Suprapubic skin (tissue), 4 donors: ENCODE results near the gene CDH4. TPM values are rescaled to one million over a fixed set of nuclear protein-coding genes. Genes with fewer than 3 reads are reported as not detected.

Experiments
- DNase-seq, 2 donors: peaks; one replicate each; pipeline ENCODE4 v3.0.0-alpha.2; 2019; ENCODE audit warnings: low spot score in 2 of 2
- H3K27ac ChIP-seq: fragments of 200-600 bp; sonication (generic); one replicate; pipeline ENCODE4 v1.5.1; 2019
- H3K27me3 ChIP-seq: fragments of 200-600 bp; sonication (generic); one replicate; pipeline ENCODE4 v1.5.1; 2019
- H3K36me3 ChIP-seq: fragments of 200-600 bp; sonication (generic); one replicate; pipeline ENCODE4 v1.5.1; 2019
- H3K4me1 ChIP-seq: fragments of 200-600 bp; sonication (generic); one replicate; pipeline ENCODE4 v1.5.1; 2019
- H3K4me3 ChIP-seq: fragments of 200-600 bp; sonication (generic); one replicate; pipeline ENCODE4 v1.5.1; 2019; ENCODE audit warnings: mild to moderate bottlenecking
- H3K9me3 ChIP-seq: fragments of 200-600 bp; sonication (generic); one replicate; pipeline ENCODE4 v1.5.1; 2019
- CTCF ChIP-seq, 2 donors: fragments of 200-600 bp in 1 of 2; fragments of 450-650 bp in 1 of 2; sonication (generic) in 1 of 2; IDR thresholded peaks; one replicate each; pipeline ENCODE4 v1.5.1; 2016 to 2019; ENCODE audit warnings: antibody characterized with exemption in 2 of 2, mild to moderate bottlenecking in 1 of 2, moderate library complexity in 1 of 2
- EP300 ChIP-seq: sonication (generic); formaldehyde crosslinking; IDR thresholded peaks from one replicate; pipeline ENCODE4 v1.6.1; 2017; ENCODE audit warnings: antibody characterized with exemption
- POLR2A ChIP-seq, 2 donors: fragments of 450-650 bp; IDR thresholded peaks; one replicate each; pipeline ENCODE4 v1.6.1; 2017; ENCODE audit warnings: antibody characterized with exemption in 2 of 2, mild to moderate bottlenecking in 2 of 2, moderate library complexity in 2 of 2
- POLR2AphosphoS5 ChIP-seq, 3 donors: sonication (generic); formaldehyde crosslinking; IDR thresholded peaks; one replicate each; pipeline ENCODE4 v1.6.1; 2017; ENCODE audit warnings: antibody characterized with exemption in 3 of 3
- WGBS: methylation state at CpG from one replicate; pipeline ENCODE4 v1.1.5; 2018; 5-methylcytosine and 5-hydroxymethylcytosine counted together
- total RNA-seq, 4 donors: library from RNA; depleted of rRNA; stranded (reverse); fragments of >200 nt; gene quantifications; one replicate each; pipeline ENCODE4 v1.1.0, GENCODE V29; 2016

CDH4 gene
- total RNA-seq, 4 donors from 2014 or later: 0.91 to 5.9 (median 2.6) TPM

GRCh38 chr20:61886721-61887595 is 634.9 kb downstream of the CDH4 start:
- TF ChIP-seq EP300 (no peak), POLR2AphosphoS5 (IDR thresholded peaks at IDR 0.05) (no peak), CTCF (IDR thresholded peaks at IDR 0.05) (peak; percentile 32 to 56), POLR2A (IDR thresholded peaks at IDR 0.05) (no peak)
- Histone ChIP-seq H3K4me3 (no peak overlapping the region), H3K4me1 (no peaks in the 10 kb centered on the region), H3K36me3 (no peaks in the 10 kb centered on the region), H3K27ac (no peak overlapping the region), H3K9me3 (no peaks in the 10 kb centered on the region), H3K27me3 (peaks cover 52% of the 10 kb centered on the region)
- WGBS: 49% methylated on average over 19 of the region's 21 CpGs
- DNase-seq: no peak

DNA sequence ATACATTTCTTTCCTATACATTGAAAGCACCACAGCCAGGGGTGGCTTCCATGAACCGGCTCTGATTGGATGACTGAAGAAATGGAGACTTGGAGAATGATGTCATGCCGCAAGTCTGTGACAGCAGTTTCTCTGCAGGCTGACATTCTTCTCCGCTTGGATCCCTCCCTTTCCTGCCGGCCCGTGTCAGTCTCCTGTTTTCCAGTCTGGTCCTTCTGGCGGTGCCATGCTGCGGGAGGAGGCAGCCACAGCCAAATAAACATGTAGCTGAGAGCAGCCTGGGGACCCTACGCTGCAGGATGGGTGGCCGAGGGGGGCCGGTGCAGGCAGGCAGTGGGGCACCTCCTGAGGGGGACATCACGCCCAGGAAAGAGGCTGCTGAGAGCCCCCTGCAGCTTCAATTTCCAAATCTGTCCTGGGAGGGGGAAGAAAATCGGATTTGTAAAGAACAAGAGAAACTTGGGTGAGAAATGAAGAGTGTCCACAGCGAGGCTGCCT is 635.6 kb downstream of the CDH4 start:
- H3K4me3 ChIP-seq: no peak overlapping the region
- H3K4me1 ChIP-seq: no peaks in the 10 kb centered on the region
- H3K27me3 ChIP-seq: peaks cover 46% of the 10 kb centered on the region
- no peak overlapping the region for H3K27ac ChIP-seq
- no peak for DNase-seq
- no peak for TF ChIP-seq POLR2AphosphoS5 (IDR thresholded peaks at IDR 0.05)
- no peak for TF ChIP-seq CTCF (IDR thresholded peaks at IDR 0.05)
- no peak for TF ChIP-seq EP300
- no peak for TF ChIP-seq POLR2A (IDR thresholded peaks at IDR 0.05)
- no peaks in the 10 kb centered on the region for H3K9me3 ChIP-seq
- 67% methylated on average over 13 of the region's 13 CpGs for WGBS
- H3K36me3 ChIP-seq: no peaks in the 10 kb centered on the region

- WGBS: 89% methylated on average over 15 of the region's 19 CpGs
- H3K27ac ChIP-seq: no peak overlapping the region
- no peaks in the 10 kb centered on the region for H3K4me1 ChIP-seq
- TF ChIP-seq POLR2AphosphoS5 (IDR thresholded peaks at IDR 0.05) (no peak), EP300 (no peak), POLR2A (IDR thresholded peaks at IDR 0.05) (no peak), CTCF (IDR thresholded peaks at IDR 0.05) (no peak)
- H3K27me3 ChIP-seq: peaks cover 39% of the 10 kb centered on the region
- H3K9me3 ChIP-seq: no peaks in the 10 kb centered on the region
- no peak for DNase-seq
- no peaks in the 10 kb centered on the region for H3K36me3 ChIP-seq
- no peak overlapping the region for H3K4me3 ChIP-seq
Measured at GRCh38 chr20:61888101-61888865, 636.2 kb downstream of the CDH4 start.

- H3K4me3 ChIP-seq: no peak overlapping the region
- no peak for DNase-seq
- no peak overlapping the region for H3K27ac ChIP-seq
- no peaks in the 10 kb centered on the region for H3K9me3 ChIP-seq
- no peaks in the 10 kb centered on the region for H3K4me1 ChIP-seq
- WGBS: 94% methylated on average over 1 of the region's 1 CpG
- TF ChIP-seq POLR2AphosphoS5 (IDR thresholded peaks at IDR 0.05): no peak
- no peak for TF ChIP-seq POLR2A (IDR thresholded peaks at IDR 0.05)
- TF ChIP-seq CTCF (IDR thresholded peaks at IDR 0.05): no peak
- no peak for TF ChIP-seq EP300
- H3K36me3 ChIP-seq: no peaks in the 10 kb centered on the region
- H3K27me3 ChIP-seq: peaks cover 28% of the 10 kb centered on the region
Measured at GRCh38 chr20:61889659-61890058, 637.6 kb downstream of the CDH4 start.

DNA sequence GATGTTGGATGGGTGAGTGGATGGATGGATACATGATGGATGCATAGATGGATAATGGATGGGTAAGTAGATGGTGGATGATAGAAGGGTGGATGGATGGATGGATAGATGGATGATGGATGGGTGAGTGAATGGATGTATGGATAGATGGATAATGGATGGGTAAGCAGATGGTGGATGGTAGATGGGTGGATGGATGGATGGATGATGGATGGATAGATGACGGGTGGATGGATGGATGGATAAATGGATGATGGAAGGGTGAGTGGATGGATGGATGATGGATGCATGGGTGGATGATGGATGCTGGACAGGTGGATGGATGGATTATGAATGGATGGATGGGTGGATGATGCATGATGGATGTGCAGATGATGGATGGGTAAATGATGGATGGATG is 638.1 kb downstream of the CDH4 start:
- no peak for TF ChIP-seq EP300
- TF ChIP-seq CTCF (IDR thresholded peaks at IDR 0.05): no peak
- no peak for TF ChIP-seq POLR2A (IDR thresholded peaks at IDR 0.05)
- TF ChIP-seq POLR2AphosphoS5 (IDR thresholded peaks at IDR 0.05): no peak
- no peak overlapping the region for H3K4me3 ChIP-seq
- no peaks in the 10 kb centered on the region for H3K9me3 ChIP-seq
- no peak for DNase-seq
- H3K4me1 ChIP-seq: no peaks in the 10 kb centered on the region
- no peak overlapping the region for H3K27ac ChIP-seq
- no peaks in the 10 kb centered on the region for H3K36me3 ChIP-seq
- 88% methylated on average over 1 of the region's 1 CpG for WGBS
- peaks cover 23% of the 10 kb centered on the region for H3K27me3 ChIP-seq
